GM18507 (cell line): ENCODE measurements around the gene CDHR5.
"Not testable (repeated sequence)": the region's sequence is repeated elsewhere in the genome, so short reads cannot be mapped to it uniquely, and the experiment has no call there.

Experiments used
- DNase-seq: peaks from one replicate; pipeline ENCODE4 v3.0.0; 2011; ENCODE audit warnings: low read depth; ENCODE audit not compliant: insufficient read length; ENCODE audit errors: extremely low spot score
- FAIRE-seq: peaks from 2 replicates; lab custom pipeline; 2011; peaks lifted over from hg19 to GRCh38; lab: Jason Lieb, UNC

The CDHR5 gene

GRCh38 chr11:624705-625635, at the start of gene CDHR5:
CDHR5 (minus strand) TSS chr11:624955; CDS start chr11:624902, 53 bp downstream.
- FAIRE-seq (no peak), DNase-seq (no peak)

- FAIRE-seq (no peak), DNase-seq (no peak)
These were observed 49.7 kb upstream of the CDHR5 start for GRCh38 chr11:674406-674805.

GRCh38 chr11:673866-674265, 49.1 kb upstream of the CDHR5 start:
- no peak for DNase-seq
- FAIRE-seq, result no peak

- FAIRE-seq (no peak), DNase-seq (no peak)
These were observed 41.0 kb upstream of the CDHR5 start for GRCh38 chr11:665704-666281.

GRCh38 chr11:665062-665703, 40.4 kb upstream of the CDHR5 start:
- no peak for FAIRE-seq

GRCh38 chr11:662689-663274, 38.0 kb upstream of the CDHR5 start:
- DNase-seq, result peak; percentile 58
- peak; percentile 69 for FAIRE-seq

More at GRCh38 chr11:665062-665703, 40.4 kb upstream of the CDHR5 start:
- DNase-seq, result no peak

- no peak for DNase-seq
- FAIRE-seq, result no peak
These were observed 36.1 kb upstream of the CDHR5 start for GRCh38 chr11:660681-661444.

- no peak for FAIRE-seq
- no peak for DNase-seq
These were observed 35.5 kb upstream of the CDHR5 start for GRCh38 chr11:660281-660680.

- FAIRE-seq (no peak), DNase-seq (no peak)
These were observed 34.9 kb upstream of the CDHR5 start for GRCh38 chr11:659532-660085.

GRCh38 chr11:657691-658126, 33.0 kb upstream of the CDHR5 start:
- FAIRE-seq, result no peak
- no peak for DNase-seq

- no peak for FAIRE-seq
- no peak for DNase-seq
These were observed 32.1 kb upstream of the CDHR5 start for GRCh38 chr11:656866-657265.

GRCh38 chr11:656426-656825, 31.7 kb upstream of the CDHR5 start:
- FAIRE-seq (no peak), DNase-seq (no peak)

- DNase-seq (no peak), FAIRE-seq (no peak)
These were observed 30.4 kb upstream of the CDHR5 start for GRCh38 chr11:655036-655726.

- FAIRE-seq, result not testable (repeated sequence)
These were observed 29.7 kb upstream of the CDHR5 start for GRCh38 chr11:654444-654843.

GRCh38 chr11:653837-654236, 29.1 kb upstream of the CDHR5 start:
- FAIRE-seq, result no peak
- no peak for DNase-seq

More at GRCh38 chr11:654444-654843, 29.7 kb upstream of the CDHR5 start:
- not testable (repeated sequence) for DNase-seq

- FAIRE-seq, DNase-seq: not testable (repeated sequence)
These were observed 28.4 kb upstream of the CDHR5 start for GRCh38 chr11:653136-653535.

- DNase-seq, result no peak
- no peak for FAIRE-seq
These were observed 25.7 kb upstream of the CDHR5 start for GRCh38 chr11:650482-650881.

- FAIRE-seq, result not testable (repeated sequence)
These were observed 23.0 kb upstream of the CDHR5 start for GRCh38 chr11:647672-648158.

More at GRCh38 chr11:647672-648158, 23.0 kb upstream of the CDHR5 start:
- not testable (repeated sequence) for DNase-seq
